IPS-20b (cell line): ENCODE results near the gene CAB39L.
A peak's percentile ranks its signal among the peaks of the same experiment; 100 is the strongest.

ENCODE experiments used
- H3K27ac ChIP-seq: one replicate; pipeline ENCODE4 v1.5.1; 2013; ENCODE audit warnings: low read length
- H3K27me3 ChIP-seq: 2 replicates; pipeline ENCODE4 v1.6.1; 2013; ENCODE audit warnings: mild to moderate bottlenecking, low read length, inconsistent platforms; ENCODE audit not compliant: insufficient read depth
- H3K36me3 ChIP-seq: 2 replicates; pipeline ENCODE4 v1.6.1; 2013; ENCODE audit warnings: low read depth, mild to moderate bottlenecking, inconsistent platforms, low read length, moderate library complexity; ENCODE audit not compliant: insufficient read depth
- H3K4me1 ChIP-seq: 2 replicates; pipeline ENCODE4 v1.6.1; 2013; ENCODE audit warnings: mild to moderate bottlenecking, control low read depth, inconsistent platforms, low read length, moderate library complexity; ENCODE audit not compliant: insufficient read depth
- H3K4me3 ChIP-seq: 2 replicates; pipeline ENCODE4 v1.5.1; 2013; ENCODE audit warnings: mild to moderate bottlenecking, low read length, inconsistent platforms
- H3K9ac ChIP-seq: 2 replicates; pipeline ENCODE4 v1.6.1; 2013; ENCODE audit warnings: low read depth, mild to moderate bottlenecking, inconsistent platforms, low read length, moderate library complexity
- H3K9me3 ChIP-seq: 2 replicates; pipeline ENCODE4 v1.6.1; 2013; ENCODE audit warnings: mild to moderate bottlenecking, low read depth, low read length, inconsistent platforms; ENCODE audit not compliant: insufficient read depth

The CAB39L gene

DNA sequence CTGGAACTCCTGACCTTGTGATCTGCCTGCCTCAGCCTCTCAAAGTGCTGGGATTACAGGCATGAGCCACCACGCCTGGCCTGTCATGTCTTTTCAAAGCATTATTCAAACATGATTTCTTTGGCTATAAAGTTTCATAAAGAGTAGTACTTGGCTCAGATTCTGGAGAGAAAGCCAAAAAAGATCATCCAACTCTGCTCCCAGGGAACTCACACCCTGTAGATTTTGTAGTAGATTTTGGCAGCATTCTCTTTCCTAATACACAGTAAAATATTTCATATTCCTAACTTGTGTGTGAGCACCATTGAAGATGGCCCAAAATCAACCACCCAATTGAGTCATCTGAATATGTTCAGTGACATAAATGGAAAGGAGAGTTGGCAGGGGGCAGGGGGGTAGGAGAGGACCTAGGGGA, 48.4 kb downstream of the CAB39L start:
- Histone ChIP-seq H3K4me1 (no peaks in the 10 kb centered on the region), H3K27me3 (no peaks in the 10 kb centered on the region), H3K9ac (no peak overlapping the region), H3K27ac (no peak overlapping the region), H3K4me3 (no peak overlapping the region), H3K9me3 (no peaks in the 10 kb centered on the region), H3K36me3 (no peaks in the 10 kb centered on the region)

DNA sequence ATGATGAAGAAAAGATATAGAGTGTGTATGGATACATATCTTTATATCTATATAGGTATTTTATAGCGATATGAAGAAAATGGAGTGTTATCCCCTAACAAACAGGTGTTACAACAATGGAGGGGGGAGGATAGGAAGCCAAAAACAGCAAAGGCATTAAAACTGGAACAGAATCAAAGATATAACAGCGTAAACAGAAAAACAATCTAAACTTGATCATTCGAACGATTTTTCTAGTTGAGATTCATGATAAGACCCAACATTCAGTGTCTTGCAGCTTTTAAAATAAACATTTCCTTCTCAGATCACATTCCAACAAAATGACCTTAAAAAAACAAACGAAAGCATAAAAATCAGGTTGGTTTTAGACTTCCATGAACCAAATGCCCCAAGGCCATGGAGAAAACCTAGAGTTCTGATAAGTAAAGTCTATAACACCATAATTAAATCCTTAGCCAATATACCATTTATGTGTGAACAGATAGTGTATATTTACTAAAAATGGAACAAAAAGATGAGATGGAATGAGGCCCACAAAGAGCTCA, 55.7 kb downstream of the CAB39L start:
- Histone ChIP-seq H3K4me1 (no peaks in the 10 kb centered on the region), H3K36me3 (no peaks in the 10 kb centered on the region), H3K27me3 (peaks cover 8% of the 10 kb centered on the region; the same call in 1 of the 2 replicates), H3K4me3 (no peak overlapping the region), H3K9ac (no peak overlapping the region), H3K9me3 (no peaks in the 10 kb centered on the region), H3K27ac (no peak overlapping the region)

DNA sequence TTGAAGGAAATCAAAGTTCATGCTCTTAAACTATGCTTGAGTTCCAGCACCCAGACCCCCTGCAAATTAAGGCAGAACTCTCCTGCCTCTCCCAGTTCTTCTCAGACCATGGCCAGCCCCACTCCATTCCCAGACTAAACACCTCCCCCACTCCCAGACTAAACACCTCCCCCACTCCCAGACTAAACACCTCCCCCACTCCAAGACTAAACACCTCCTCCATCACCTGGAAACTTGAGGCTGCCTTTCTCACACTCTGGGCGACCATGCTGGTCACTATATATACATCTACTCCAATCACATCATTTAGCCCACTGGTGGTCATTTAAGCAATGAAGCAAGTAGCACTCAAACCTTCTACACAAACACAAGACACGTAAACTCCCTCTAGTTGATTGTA, 57.2 kb downstream of the CAB39L start:
- H3K4me1 ChIP-seq: no peaks in the 10 kb centered on the region
- no peak overlapping the region for H3K9ac ChIP-seq
- no peak overlapping the region for H3K27ac ChIP-seq
- no peak overlapping the region for H3K4me3 ChIP-seq
- no peaks in the 10 kb centered on the region for H3K36me3 ChIP-seq
- peaks cover 8% of the 10 kb centered on the region; the same call in 1 of the 2 replicates for H3K27me3 ChIP-seq
- no peaks in the 10 kb centered on the region for H3K9me3 ChIP-seq

DNA sequence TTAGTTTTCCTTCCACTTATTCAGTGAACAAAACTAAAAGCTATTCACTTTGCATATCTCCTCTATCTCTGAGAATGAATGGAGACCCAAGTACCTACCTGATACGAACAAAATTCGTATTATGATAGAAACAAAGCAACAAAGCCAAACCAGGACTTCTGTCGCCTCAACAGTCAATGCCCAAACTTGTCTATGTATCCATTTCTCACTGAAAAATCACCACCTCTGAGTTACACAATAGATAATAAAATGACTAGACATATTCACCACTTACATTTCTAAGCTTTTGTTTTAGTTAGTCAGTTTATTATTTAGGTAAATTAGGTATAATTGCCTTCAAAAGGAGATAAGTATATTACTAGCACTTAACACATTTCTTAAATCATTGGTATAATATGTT, 67.7 kb downstream of the CAB39L start:
- Histone ChIP-seq H3K36me3 (no peaks in the 10 kb centered on the region), H3K27ac (no peak overlapping the region), H3K27me3 (no peaks in the 10 kb centered on the region), H3K4me3 (no peak overlapping the region), H3K9ac (no peak overlapping the region), H3K4me1 (no peaks in the 10 kb centered on the region), H3K9me3 (no peaks in the 10 kb centered on the region)

DNA sequence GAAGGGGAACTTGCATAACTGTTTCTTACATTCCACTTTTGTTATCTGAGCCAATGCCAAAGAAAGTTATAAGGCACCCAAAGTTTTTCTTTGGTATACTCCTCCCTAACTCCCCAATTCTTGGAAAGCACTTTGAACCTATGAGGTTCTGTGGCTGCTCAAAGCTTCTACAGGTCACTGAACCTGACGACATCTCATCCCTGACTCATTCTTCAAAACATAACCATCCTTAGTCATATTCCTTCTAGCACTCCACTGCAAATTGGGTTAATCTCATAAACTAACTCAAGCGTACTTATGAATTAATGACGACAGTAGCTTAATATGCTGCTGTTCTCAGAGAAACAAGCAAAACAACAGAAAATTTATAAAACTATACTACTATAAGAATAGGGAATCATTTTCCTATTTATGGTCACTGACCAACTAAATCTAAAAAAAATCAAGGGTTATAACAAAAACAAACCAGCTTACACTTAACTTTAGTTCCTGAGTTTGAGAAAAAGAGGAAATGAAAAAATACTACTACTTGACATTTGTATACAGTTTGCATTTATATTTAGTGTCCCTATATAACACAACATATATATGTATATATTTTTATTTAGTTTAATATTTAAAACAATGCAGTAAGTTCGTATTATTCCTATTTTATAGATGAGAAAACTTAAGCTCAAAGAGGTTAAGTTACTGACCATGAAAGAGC, 69.1 kb downstream of the CAB39L start:
- Histone ChIP-seq H3K36me3 (no peaks in the 10 kb centered on the region), H3K4me3 (no peak overlapping the region), H3K27me3 (no peaks in the 10 kb centered on the region), H3K4me1 (no peaks in the 10 kb centered on the region), H3K9me3 (no peaks in the 10 kb centered on the region), H3K9ac (no peak overlapping the region), H3K27ac (no peak overlapping the region)

DNA sequence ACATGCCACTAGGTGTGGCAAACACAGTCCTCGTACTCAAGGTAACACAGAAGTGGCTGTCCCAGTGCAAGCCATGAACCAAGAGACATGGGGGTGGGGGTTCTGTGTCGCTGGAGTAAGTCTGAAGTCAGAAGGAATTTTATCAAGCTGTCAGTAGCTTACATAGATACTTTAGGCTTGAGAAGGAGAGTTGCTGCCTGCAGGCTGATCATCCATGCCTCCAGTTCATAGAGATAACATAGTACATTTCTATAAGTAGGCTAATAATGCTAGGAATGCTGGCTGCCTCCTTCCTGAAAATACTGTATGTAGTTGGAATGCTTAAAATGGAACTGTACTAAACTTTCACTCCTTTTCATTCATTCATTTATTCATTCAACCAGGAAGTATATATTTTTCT, 70.1 kb downstream of the CAB39L start:
- H3K27ac ChIP-seq: no peak overlapping the region
- no peaks in the 10 kb centered on the region for H3K36me3 ChIP-seq
- no peak overlapping the region for H3K4me3 ChIP-seq
- peaks cover 5% of the 10 kb centered on the region; the same call in 1 of the 2 replicates for H3K4me1 ChIP-seq
- H3K9ac ChIP-seq: no peak overlapping the region
- no peaks in the 10 kb centered on the region for H3K27me3 ChIP-seq
- H3K9me3 ChIP-seq: no peaks in the 10 kb centered on the region

DNA sequence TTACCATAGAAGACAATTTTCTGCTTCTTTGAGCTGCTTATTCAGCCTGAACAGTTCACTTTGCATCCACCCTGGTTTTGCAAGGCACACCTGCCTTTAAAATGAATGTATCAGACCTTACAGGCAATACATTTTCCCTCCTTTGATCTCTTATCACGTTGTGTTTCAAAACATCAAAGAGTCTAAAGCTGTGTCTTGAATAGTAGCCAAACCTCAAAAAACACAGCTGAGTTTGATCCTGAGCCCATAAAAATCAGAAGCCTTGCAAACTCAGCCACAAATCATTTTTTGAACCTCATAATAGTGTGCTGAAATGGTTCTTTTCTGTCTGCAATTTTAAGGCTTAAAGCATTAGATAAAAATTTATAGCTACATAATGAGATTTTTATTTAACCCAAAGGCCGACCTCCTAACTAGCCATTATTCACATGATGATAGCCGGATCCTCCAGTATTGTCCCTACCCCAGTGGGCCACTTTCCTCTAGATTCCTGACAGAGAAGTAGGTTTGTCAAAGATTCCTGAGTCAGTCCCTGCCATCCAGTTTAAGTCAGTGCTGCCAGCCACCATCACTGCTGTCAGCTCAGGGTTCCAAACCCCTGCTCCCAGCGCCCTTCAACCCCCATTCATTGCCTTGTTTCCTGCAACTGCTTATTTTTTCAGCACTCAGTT, 71.8 kb downstream of the CAB39L start:
- Histone ChIP-seq H3K9ac (no peak overlapping the region), H3K4me1 (peaks cover 18% of the 10 kb centered on the region), H3K9me3 (no peaks in the 10 kb centered on the region), H3K36me3 (no peaks in the 10 kb centered on the region), H3K27me3 (no peaks in the 10 kb centered on the region), H3K27ac (no peak overlapping the region), H3K4me3 (no peak overlapping the region)

DNA sequence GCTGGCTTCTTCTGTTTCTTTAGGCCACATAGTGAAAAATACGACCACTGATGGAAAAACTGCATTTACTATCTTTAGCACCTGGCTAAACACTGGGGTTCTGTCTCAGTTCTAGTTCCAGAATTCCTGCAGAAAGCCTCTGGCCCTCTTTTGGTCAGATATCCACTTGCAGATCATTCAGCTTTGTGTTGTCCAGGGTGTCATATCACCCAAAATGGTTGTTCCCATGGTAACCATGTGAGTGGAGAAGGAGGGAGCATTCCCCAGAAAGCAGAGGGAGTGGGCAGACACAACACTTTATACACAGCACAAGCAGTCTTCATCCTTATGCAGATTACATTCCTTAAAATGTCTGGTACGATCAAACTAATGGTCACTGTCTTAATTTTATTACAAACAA, 73.5 kb downstream of the CAB39L start:
- no peak overlapping the region for H3K27ac ChIP-seq

DNA sequence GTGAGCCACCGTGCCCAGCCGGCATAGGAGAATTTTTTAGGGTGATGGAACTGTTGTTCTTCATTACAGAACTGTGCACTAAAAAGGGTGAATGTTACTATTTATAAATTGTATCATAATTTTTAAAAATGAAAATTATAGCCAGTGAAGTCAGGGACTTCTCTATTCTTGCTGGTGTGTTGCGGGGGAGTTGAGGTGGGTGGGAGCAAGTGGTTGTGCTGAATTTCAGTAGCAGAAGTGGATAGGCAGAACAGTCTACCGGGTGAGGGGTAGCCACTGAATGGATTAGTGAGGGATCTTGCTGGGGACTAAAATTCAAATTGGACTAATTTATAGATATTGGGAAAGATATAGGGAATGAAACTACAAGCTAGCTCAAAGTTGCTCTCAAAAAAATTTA, 74.0 kb downstream of the CAB39L start:
- no peak overlapping the region for H3K9ac ChIP-seq
- no peaks in the 10 kb centered on the region for H3K27me3 ChIP-seq
- H3K36me3 ChIP-seq: no peaks in the 10 kb centered on the region
- H3K27ac ChIP-seq: no peak overlapping the region
- H3K9me3 ChIP-seq: no peaks in the 10 kb centered on the region
- H3K4me1 ChIP-seq: peaks cover 18% of the 10 kb centered on the region
- no peak overlapping the region for H3K4me3 ChIP-seq

More for the DNA sequence above, 73.5 kb downstream of the CAB39L start:
- Histone ChIP-seq H3K9ac (no peak overlapping the region), H3K4me3 (no peak overlapping the region), H3K27me3 (no peaks in the 10 kb centered on the region), H3K36me3 (no peaks in the 10 kb centered on the region), H3K4me1 (peaks cover 18% of the 10 kb centered on the region), H3K9me3 (no peaks in the 10 kb centered on the region)

DNA sequence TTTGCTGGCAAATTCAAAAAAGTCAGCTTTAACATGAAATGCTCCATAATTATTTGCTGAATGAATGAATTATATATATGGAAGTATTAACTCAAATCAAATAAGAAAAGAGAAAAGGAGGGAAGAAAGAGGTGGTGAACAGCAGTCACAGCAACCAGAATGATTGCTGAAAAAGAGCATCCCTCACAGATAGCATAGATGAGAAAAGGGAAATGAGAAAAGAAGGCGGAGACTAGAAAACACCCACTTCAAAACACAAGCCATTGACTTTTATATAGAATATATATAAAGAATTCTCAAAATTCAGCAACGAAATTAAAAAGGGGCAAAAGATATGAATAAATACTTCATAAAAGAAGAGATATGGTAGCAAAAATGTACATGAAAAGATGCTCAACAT, 75.2 kb downstream of the CAB39L start:
- Histone ChIP-seq H3K4me1 (peaks cover 18% of the 10 kb centered on the region), H3K27ac (no peak overlapping the region), H3K27me3 (no peaks in the 10 kb centered on the region), H3K4me3 (peak overlapping the region; percentile 56), H3K9ac (no peak overlapping the region), H3K36me3 (no peaks in the 10 kb centered on the region), H3K9me3 (no peaks in the 10 kb centered on the region)

DNA sequence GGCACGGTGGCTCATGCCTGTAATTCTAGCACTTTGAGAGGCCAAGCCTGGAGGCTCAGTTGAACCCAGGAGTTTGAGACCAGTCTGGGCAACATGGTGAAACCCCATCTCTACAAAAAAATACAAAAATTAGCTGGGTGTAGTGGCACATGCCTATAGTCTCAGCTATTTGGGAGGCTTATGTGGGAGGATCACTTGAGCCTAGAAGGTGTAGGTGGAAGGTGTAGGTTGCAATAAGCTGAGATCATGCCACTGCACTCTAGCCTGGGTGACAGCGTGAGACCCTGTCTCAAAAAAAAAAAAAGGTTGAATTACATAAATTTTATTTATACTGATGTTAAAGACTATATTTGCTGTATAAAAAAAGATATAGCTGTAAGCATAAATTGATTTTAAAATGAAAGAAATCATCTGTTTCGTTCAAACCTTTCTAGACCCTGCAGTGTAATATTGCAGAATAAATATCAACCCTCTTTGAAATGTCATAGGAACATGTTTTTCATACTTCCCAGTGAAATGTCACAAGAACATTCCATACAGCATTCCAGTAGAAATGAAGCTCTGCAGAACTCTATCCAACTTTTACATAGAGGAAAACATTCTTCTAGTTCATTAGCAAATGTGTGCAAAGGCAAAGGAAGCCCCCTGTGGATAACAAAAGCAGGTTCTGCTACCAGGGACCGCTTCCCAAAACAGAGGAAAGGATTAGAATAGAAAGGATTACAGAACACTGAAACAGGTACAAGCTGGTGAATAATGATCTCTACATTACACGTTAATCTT, 76.0 kb downstream of the CAB39L start:
- H3K4me1 ChIP-seq: peaks cover 18% of the 10 kb centered on the region
- H3K9me3 ChIP-seq: no peaks in the 10 kb centered on the region
- peak overlapping the region; percentile 56 for H3K4me3 ChIP-seq
- H3K27ac ChIP-seq: no peak overlapping the region
- H3K27me3 ChIP-seq: no peaks in the 10 kb centered on the region
- H3K36me3 ChIP-seq: no peaks in the 10 kb centered on the region
- no peak overlapping the region for H3K9ac ChIP-seq
